ENCODE results near the gene C14orf132.

Gene C14orf132

GRCh38 chr14:96066976-96067375 is 27.8 kb downstream of the C14orf132 start:
- no peak for TF ChIP-seq CTCF (IDR thresholded peaks at IDR 0.05)

- no peak for TF ChIP-seq CTCF (IDR thresholded peaks at IDR 0.05)
Measured at GRCh38 chr14:96067985-96068930, 29.1 kb downstream of the C14orf132 start.

GRCh38 chr14:96069421-96069820 is 30.3 kb downstream of the C14orf132 start:
- no peak for TF ChIP-seq CTCF (IDR thresholded peaks at IDR 0.05)

GRCh38 chr14:96071561-96071960 is 32.4 kb downstream of the C14orf132 start:
- no peak for TF ChIP-seq CTCF (IDR thresholded peaks at IDR 0.05)

GRCh38 chr14:96072076-96072475 is 32.9 kb downstream of the C14orf132 start:
- TF ChIP-seq CTCF (IDR thresholded peaks at IDR 0.05), result no peak

DNA sequence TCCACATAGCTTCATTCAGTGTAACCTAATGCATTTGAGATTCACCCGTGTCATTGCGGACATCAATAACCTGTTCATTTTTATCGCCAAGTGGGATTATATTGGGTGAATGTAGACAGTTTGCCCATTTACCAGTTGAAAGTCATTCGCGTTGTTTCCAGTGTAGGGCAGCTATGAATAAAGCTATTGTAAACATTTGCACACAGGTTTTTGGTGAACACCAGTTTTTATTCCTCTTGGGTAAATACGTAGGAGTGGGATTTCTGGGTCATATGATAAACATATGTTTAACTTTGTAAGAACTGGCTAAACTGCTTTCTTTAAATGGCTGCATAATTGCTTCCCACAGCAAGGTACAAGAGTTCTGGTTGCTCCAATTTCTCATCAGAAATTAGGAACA is 33.6 kb downstream of the C14orf132 start:
- no peak for TF ChIP-seq CTCF (IDR thresholded peaks at IDR 0.05)

DNA sequence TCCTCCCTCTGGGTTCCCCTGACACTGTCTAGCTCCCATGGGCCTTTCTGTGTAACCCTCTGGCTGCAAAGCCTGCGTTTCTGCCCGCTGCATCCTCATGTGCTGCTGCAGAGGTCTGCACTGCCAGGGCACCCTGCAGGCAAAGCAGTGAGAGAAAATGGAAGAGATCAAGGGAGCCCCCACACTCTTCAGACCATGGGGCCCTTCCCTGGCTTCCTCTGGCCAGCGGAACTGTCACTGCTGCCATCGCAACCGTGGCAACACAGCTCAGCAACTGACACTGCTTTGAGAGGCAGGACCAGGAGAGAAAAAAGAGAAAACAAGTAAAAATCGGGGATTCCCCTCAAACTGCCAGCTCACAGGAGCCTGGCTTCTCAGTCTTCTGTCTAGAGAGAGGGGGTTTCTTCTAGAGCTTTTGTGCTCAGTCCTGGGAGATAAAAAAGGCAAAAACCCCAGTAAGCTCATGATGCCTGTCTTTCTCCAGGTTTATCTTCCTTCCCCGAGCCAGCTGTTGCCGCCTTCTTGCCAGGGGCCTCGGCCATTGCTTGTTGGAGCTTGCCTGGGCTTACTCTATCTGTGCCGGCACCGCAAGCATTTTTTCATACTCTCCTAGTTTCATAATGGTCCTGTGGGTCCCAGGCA is 38.9 kb downstream of the C14orf132 start:
- TF ChIP-seq CTCF (IDR thresholded peaks at IDR 0.05), result no peak

All from LNCAP (cell line).